ENCODE results near the gene RACGAP1.

- no peak for TF ChIP-seq MAFK (IDR thresholded peaks at IDR 0.05; ENCODE audit: low read depth, low read length)
- TF ChIP-seq ZNF274 (IDR thresholded peaks at IDR 0.05; ENCODE audit: borderline replicate concordance, extremely low read depth, low read length): no peak
- TF ChIP-seq CTCF (IDR thresholded peaks at IDR 0.05; ENCODE audit: control extremely low read depth in 1 of 3, insufficient read depth in 1 of 3, low read depth in 1 of 3, low read length in 3 of 3): no peak
- TF ChIP-seq POLR2A (IDR thresholded peaks at IDR 0.05; ENCODE audit: control extremely low read depth in 1 of 2, low read depth in 2 of 2, low read length in 2 of 2): no peak
- TF ChIP-seq SUZ12 (IDR thresholded peaks at IDR 0.05; ENCODE audit: low read length): no peak
- no peak for TF ChIP-seq EZH2 (IDR thresholded peaks at IDR 0.05; ENCODE audit: low read depth, low read length, severe bottlenecking)
- TF ChIP-seq USF2 (IDR thresholded peaks at IDR 0.05; ENCODE audit: low read length): no peak
- TF ChIP-seq SIN3A (conservative IDR thresholded peaks at IDR 0.05 in 1 of 2, IDR thresholded peaks at IDR 0.05 in 1 of 2; ENCODE audit: low read depth in 1 of 2, low read length in 2 of 2): no peak
- TF ChIP-seq CEBPB (IDR thresholded peaks at IDR 0.05; ENCODE audit: low read depth, low read length): no peak
- no peak for TF ChIP-seq KDM1A (IDR thresholded peaks at IDR 0.05; ENCODE audit: borderline replicate concordance, low read length)
- no peak for TF ChIP-seq TCF12 (IDR thresholded peaks at IDR 0.05; ENCODE audit: low read depth, low read length)
Observed at GRCh38 chr12:49972129-49972528, 53.2 kb downstream of the RACGAP1 start.
